GM21619 (cell line): Measurements from ENCODE around the gene SERPINE2.

Experiments
- ATAC-seq: cut with Tn5 transposase; IDR thresholded peaks from one replicate; pipeline ENCODE4 v1.9.1; 2021; ENCODE audit not compliant: unreplicated experiment

SERPINE2 gene

DNA sequence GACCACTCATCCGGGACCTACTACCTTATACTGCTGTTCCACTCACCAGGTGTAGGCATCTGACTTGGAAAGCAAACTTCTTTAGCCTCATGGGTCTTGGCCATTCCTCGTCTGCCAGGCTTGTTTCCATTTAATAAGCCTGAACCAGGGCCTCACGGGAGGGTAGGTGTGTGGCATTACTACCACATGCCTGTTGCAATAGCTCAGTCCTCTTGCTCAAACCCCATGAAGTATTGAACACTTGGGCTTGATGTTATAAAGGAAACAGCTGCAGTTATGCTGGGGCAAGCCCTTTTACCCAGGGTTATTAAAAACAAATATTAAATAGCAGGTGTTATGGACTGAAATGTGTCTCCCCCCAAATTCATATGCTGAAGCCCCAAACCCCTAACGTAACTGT lies 60.6 kb downstream of the SERPINE2 start:
- no peak for ATAC-seq

DNA sequence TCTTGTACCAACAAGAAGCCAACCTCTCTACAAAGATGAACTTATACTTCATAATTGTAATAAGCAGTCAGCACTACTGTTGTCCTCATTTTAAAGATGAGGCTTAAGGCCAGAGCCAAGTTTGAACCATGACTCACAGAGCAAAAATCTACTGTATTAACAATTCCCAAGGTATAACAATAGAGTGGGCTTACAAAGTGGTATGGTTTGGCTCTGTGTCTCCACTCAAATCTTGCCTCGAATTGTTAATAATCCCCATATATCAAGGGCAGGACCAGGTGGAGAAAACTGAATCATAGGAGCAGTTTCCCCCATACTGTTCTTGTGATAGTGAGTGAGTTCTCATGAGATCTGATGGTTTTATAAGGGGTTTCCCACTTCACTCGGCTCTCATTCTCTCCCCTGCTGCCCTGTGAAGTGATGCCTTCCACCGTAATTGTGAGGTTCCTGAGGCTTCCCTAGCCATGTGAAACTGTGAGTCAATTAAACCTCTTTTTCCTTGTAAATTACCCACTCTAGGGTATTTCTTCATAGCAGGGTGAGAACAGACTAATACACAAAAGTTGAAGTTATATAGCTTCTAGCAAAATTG lies 62.4 kb downstream of the SERPINE2 start:
- ATAC-seq: no peak

DNA sequence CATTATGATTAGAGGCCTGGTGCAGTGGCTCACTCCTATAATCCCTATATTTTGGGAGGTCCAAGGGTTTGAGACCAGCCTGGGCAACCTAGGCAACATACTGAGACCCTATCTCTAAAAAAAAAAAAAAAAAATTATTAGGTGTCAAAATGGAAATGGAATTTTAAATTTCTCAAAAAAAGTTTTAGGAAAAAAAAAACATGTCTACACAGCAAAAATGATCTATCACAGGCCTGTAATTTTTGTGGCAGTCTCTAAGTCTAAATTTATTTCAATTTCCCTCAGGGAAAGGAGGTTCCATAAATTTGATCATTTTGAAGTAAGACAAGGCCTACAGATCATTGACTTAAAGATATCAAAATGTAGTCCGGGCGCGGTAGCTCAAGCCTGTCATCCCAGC lies 65.5 kb downstream of the SERPINE2 start:
- no peak for ATAC-seq

- no peak for ATAC-seq
Observed at GRCh38 chr2:223972656-223973102, 66.4 kb downstream of the SERPINE2 start.

DNA sequence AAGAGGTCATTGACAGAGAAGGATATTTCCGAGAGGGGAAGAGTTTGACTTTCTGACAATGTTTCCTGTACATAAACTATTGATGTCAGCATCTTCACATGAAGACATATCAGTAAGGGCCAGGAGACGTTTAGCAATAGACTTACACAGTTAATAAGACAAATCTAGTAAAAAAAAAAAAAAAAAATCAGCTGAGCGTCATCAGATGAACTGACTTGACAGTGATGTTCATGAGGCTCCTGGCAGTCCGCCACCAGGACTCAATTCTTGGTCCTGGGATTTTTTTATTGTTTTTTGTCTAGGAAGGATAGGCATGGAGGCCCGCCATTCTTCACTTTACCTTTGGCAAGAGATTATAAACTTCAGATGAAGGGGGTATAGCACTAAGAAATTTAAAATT lies 67.4 kb downstream of the SERPINE2 start:
- ATAC-seq: no peak

GRCh38 chr2:223970343-223971128 lies 68.5 kb downstream of the SERPINE2 start:
- ATAC-seq: peak; percentile 78

DNA sequence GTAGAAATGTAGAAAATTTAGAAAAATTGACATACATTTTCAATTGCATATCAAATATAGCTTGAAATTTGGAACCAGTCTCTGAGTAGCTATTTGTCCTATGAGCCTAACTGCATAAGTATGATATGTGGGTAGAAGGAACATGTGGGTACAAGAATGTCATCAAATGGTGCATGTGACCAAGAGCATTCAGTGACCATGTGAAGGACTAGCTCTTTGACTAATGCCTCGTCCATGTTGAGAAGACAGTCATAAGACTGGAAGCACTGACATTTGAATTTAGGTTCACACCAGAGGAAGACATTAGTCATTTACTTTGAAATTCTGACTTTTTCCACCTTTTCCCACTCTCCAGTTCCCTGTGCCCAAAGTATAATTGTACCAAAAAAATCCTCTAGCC lies 69.2 kb downstream of the SERPINE2 start:
- ATAC-seq: no peak

- ATAC-seq: no peak
Observed at GRCh38 chr2:223969315-223969714, 69.8 kb downstream of the SERPINE2 start.

DNA sequence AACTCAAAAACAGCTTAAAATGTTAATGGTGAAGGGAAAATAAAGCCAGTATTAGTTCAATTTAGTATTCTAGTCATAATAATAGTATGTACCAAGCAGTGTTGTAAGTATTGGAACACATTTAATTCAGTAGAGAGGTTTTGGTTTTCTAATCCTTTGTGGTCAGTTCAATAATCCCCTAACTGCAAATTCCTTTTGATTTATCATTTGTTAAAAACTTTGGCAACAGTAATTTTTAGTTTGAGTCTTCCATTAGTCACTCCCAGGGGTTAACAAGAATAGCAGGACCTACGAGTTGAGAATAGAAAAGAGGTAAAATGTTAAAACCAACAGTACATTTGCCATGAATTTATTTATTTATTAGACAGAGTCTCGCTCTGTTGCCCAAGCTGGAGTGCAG lies 71.1 kb downstream of the SERPINE2 start:
- ATAC-seq: no peak

DNA sequence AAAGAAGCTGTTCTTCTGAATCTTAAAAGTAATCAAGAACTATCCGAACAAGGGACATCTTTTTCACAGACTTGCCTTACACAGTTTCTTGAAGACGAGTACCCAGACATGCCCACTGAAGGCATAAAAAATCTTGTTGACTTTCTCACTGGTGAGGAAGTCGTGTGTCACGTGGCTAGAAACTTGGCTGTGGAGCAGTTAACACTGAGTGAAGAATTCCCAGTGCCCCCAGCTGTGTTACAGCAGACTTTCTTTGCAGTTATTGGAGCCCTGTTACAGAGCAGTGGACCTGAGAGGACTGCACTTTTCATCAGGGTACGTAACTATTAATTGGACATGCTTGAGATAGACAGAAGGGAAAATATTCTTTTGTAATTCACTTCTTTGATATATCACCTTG lies 79.4 kb downstream of the SERPINE2 start:
- no peak for ATAC-seq

- peak; percentile 81 for ATAC-seq
Observed at GRCh38 chr2:223957092-223957851, 81.8 kb downstream of the SERPINE2 start, which contains the start of gene MRPL44. TSS of gene MRPL44 (plus strand) at chr2:223957463. CDS start at chr2:223957473, 10 bp downstream.

DNA sequence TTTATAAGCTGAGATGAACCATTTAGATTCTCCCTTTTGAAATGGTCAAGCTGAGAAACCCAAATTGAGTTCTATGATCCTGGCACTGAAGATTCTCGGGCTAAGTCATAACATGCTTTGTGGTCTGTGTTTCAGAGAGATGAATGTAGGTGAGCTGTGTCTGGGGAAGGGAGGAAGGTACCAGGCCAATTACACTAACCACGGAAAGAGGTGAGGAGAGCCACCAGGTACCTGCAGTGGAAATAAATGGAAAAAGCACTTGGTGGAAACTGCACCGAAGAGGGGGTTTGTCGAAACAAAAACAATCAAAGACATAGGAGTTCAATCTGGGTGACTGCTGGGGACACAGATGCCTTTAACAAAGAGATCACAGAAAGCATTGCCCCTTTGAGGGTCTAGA lies 82.8 kb downstream of the SERPINE2 start:
- ATAC-seq: peak; percentile 25

DNA sequence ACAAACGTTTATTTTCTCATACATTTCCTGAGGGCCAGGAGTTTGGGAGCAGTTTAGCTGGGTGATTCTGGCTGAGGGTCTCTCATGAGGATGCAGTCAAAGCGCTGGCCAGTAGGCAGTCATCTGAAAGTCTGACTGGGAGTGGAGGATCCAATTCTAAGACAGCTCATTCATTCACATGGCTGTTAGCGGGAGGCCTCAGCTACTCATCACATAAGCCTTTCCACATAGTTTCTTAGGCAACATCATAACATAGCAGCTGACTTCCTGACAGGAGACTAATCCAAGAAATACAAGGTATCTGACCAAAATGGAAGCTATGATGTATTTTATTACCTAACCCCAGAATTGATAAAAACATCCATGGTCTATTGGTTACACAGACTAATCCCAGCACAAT lies 84.7 kb downstream of the SERPINE2 start:
- ATAC-seq: no peak

DNA sequence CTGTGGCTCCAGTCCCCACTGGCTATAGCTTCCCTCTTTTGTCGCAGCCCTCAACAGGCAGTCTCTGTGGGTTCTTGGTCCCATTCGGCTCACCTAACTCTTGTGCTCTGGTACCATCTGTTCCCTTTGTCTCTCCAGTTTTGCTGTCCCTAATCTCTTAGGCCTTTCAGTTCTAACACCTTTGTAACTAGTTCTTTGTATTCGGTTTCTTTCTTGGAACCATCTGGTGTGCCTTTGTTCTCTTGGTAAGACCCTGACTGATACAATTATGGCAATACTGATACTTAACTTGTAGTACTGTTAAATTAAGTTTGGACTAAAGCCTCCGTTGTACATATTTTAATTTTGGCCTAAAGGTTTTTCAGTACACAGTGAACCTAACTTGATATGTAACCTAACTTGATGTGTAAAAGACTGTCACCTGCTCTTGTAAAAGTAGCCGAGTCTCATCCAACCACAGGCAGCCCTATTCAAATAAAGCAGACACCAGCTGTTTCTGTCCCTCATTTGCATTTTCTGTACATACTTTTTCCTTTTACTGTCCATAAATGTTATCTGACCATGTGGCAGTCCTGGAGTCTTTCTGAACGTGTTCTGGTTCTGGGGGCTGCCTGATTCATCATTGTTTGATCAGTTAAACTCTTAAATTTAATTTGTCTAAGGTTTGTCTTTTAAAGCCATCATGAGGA lies 86.7 kb downstream of the SERPINE2 start:
- ATAC-seq: peak; percentile 51

DNA sequence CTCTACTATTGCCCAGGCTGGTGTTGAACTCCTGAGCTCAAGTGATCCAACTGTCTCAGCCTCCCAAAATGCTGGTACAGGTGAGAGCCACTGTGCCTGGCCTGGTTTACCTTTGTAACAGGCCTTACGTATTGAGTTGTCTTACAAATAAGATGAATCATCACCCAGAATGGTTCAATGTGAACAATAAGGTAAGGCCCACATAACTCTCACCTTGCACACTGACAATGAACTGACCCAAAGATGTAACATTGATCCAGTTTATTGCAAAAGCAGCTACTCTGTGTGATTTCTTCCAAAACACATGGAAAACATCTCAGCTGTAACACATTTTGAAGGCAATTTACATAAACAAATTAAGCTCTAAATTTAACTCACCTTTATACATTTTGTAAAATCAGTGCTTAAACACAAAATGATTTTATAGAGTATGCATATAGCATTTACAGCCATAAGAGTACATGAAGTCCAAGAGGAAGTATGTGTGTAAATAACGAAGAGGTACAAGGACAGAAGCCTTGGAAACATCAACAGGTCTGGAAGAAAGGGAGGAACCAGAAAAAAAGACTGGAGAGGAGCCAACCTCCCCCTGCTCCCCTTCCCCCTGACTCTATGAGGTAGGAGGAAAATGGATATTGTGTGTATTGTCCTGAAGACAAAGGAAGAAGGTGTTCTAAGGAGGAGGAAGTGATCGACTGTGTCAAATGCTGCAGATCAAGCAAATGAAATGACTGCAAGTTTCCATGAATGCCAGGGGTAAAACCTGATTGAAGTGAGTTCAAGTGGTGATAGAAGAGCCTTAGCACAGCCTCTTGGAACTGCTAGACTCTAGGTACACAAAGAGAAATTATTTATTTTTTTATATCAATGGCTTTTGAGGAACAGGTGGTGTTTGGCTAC lies 88.4 kb downstream of the SERPINE2 start:
- ATAC-seq: no peak

DNA sequence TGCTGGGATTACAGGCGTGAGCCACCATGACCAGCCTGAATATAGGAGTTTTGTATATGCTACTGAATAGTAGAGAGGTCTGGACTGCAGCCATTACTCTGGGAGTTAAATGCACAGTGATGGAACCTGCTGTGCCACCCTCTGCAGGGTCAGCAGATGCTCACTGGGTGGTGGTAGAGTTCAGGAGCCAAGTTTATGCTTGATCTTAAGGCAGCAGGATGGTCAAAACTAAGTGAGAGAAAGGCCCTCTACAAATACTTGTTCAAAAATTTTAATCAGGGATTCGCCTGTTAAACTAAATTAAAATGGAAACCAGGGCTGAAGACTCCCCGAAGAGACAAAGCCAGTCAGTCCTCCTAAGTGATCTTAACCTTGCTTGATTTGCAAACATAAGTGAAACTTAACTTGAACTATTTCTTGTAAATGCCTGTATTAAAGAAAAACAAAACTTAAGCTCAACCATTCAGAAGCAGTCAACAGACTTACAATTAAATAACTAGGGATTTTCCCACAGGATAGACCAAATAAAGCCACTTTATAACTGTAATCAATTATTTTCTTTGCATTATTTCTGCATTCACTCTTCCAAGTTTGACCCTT lies 89.7 kb downstream of the SERPINE2 start:
- ATAC-seq: no peak

GRCh38 chr2:223947711-223948205 lies 91.3 kb downstream of the SERPINE2 start:
- no peak for ATAC-seq

- ATAC-seq: no peak
Observed at GRCh38 chr2:223945755-223946154, 93.3 kb downstream of the SERPINE2 start.

- ATAC-seq: peak; percentile 66
Observed at GRCh38 chr2:223944703-223945531, 94.2 kb downstream of the SERPINE2 start, which contains the start of gene WDFY1. TSS of gene WDFY1 (minus strand) at chr2:223945335. CDS start at chr2:223945284, 51 bp downstream.
